GM19099 (cell line): ENCODE measurements around the gene IL11.

Source experiments
- POLR2A ChIP-seq: IDR thresholded peaks from 3 replicates; pipeline ENCODE4 v1.6.1; 2011; ENCODE audit warnings: low read depth; ENCODE audit not compliant: insufficient read length; ENCODE audit errors: extremely low read depth

Gene IL11

GRCh38 chr19:55384131-55384919 lies 14.1 kb upstream of the IL11 start, which contains the start of gene TMEM238:
Gene TMEM238, minus strand, starts transcription at chr19:55384292. Its CDS starts 33 bp downstream, at chr19:55384259.
- TF ChIP-seq POLR2A = peak; percentile 51

DNA sequence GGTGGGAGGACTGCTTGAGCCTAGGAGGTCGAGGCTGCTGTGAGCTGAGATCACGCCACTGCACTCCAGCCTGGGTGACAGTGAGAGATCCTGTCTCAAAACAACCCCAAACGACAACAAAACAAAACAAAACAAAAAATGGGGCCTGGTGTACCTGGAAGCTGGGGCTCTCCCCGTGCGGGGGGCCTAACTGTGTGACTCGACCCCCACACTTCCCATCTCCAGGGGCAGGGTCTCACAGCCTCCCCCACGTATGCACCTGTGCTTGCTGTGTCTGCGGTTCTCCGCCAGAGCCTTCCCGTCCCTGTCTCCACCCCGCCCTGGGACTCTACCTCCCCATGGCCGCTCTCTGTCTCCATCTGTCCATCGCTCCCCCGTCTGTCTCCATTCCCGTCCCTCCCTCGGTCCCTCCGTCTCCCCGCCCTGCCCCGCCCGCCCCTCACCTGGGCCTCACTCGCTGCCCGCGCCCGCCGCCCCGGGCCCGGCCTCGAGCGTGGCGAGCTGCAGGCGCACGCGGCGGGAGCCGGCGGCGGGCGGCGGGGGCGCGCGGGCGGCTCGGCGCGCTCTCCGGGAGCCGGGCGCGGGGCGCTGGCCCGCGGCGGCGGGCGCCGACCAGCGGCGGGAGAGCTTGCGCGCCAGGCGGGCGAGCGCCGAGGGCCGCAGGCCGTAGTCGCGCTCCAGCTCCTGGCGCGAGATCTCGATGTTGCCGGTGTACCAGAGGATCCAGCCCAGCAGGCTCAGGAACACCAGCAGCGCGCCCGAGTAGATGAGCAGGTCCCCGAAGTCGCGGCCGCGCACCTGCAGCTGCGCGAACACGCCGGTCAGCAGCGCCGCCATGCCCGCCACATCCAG lies 13.2 kb upstream of the IL11 start:
- TF ChIP-seq POLR2A = no peak

- TF ChIP-seq POLR2A = no peak
Observed at GRCh38 chr19:55382522-55383054, 12.3 kb upstream of the IL11 start.

GRCh38 chr19:55382013-55382412 lies 11.8 kb upstream of the IL11 start:
- TF ChIP-seq POLR2A = no peak

GRCh38 chr19:55379174-55379573 lies 8.9 kb upstream of the IL11 start:
- TF ChIP-seq POLR2A = no peak

- no peak for TF ChIP-seq POLR2A
Observed at GRCh38 chr19:55377356-55378131, 7.3 kb upstream of the IL11 start.

- no peak for TF ChIP-seq POLR2A
Observed at GRCh38 chr19:55376241-55376933, 6.1 kb upstream of the IL11 start, which contains the start of gene TMEM190. Gene TMEM190, plus strand, starts transcription at chr19:55376826. Its CDS starts 28 bp downstream, at chr19:55376854.

DNA sequence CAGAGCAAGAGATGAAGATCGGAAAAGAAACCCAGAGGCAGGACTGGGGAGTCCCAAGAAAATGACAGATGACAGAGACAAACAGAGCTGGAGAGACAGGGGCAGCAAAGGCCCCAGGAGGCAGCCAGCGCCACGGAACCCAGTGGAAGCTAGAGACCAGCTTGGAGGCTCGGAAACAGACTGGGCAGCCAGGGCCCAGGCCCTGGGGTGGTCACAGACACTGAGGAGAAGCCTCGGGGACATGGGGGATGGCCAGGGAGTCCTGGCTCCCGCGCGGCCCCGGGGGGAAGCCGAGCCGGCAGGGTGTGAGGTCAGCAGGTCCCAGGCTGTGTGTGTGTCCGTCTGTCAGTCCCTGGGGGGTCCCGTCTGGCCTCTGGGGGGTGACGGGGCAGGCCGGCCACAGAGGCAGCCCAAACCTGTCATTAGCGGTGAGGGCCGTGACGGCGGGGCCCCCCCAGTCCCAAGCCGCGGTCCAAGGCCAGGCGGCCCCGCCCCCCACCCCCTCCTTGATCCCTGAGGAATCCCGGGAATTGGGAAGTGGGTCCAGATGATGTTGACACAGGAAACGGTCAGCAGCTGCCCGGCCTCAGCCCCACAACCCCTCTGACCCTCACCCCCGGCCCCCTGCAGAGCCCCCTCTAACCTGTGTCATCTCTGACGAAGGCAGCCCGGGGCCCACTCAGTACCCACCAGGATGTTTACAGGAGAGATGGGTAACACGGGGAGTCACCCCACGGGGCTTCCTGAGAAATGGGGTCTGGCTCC lies 3.9 kb upstream of the IL11 start:
- no peak for TF ChIP-seq POLR2A

DNA sequence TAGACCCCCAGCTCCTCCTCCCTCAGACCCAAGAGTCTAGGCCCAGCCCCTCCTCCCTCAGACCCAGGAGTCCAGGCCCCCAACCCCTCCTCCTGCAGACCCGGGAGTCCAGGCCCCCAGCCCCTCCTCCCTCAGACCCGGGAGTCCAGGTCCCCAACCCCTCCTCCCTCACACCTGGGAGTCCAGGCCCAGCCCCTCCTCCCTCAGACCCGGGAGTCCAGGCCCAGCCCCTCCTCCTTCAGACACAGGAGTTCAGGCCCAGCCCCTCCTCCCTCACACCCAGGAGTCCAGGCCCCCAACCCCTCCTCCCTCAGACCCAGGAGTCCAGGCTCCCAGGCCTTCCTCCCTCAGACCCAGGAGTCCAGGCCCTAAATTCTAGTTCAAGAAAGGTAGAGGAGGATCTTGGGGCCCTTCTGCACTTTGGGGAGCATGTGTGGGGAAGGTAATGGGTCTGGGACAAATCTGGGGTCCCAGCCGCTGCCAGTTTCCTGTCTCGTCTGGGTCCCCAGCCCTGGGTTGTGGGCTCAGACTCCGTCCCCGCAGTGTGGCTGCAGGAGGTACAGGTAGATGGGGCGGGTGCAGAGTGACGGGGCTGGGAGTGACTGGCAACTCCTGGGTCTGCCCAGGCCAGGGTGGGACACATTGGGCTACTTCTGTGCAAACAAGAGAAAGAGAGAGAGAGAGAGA lies 3.2 kb upstream of the IL11 start:
- no peak for TF ChIP-seq POLR2A

DNA sequence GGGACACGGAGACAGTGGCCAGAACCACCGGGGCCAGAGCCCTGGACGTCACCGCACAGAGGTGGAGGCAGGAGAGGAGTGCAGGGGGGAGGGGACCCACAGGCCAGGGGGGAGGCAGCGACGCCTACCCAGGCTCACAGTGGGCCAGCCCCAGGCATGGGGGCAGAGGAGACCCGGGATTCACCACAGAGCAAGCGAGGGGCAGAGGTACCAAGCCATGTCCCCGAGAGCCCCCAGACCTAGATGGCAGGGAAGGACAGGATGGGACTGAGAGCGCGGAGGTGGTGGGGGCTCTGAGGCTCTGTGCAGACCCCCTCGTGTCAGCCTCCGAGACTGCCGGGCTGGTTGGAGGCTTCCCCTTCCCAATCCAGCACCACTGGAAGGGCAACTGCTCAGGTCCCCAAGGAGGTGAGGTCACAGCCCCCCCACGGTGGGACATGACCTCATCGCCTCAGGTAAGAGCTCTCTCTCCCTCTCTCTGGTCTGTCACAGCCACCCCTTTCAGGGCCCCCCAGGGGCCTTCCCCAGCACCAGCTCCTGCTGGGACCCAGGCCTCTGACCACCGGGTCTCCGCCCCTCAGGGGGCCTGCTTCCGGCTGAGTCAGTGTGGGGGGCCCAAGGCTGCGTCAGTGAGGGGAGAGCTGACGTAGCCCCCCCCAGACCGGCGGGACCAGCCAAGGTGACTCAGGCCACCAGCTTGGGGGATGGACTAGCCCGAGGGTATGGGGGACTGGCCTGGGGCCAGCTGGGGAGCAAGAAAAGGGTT lies 2.2 kb upstream of the IL11 start:
- TF ChIP-seq POLR2A = no peak

DNA sequence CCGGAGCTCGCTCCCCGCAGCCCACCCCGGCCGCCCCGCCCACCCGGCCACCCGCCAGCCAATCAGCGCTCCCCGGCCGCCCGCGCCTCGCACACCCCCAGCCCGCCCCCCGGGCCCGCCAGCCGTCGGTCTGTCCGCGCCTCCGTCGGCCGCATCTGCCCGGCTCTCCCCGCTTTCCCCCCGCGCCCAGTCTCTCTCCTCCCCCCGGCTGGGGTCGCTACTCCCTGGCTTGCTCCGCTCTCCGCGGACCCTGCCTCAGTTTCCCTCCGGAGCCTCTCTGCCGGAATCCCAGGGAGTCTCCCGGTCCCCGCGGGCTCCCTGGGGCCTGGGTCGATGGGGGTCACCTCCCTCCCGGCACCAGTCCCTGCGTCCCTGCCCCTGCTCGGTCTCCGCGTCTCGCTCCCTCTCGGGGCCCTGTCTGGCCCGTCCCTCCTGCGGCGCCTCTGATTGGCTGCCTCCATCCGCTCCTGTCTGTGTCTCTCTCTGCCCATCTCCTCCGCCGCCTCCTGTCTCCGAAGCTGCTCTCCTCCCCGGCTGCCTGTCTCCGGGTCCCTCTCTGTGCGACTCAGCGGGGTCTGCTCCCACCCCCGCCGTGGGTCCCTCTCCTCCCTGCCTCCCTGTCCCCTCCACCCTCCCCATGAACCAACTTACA lies 484 bp downstream of the IL11 start:
- no peak for TF ChIP-seq POLR2A

- TF ChIP-seq POLR2A = no peak
Observed at GRCh38 chr19:55368701-55369563, 1.3 kb downstream of the IL11 start.
